HT1080 (cell line): ENCODE measurements around the gene PHF8. TPM values are rescaled to one million over a fixed set of nuclear protein-coding genes. Genes with fewer than 3 reads are reported as not detected.

Experiments used
- DNase-seq: peaks from one replicate; pipeline ENCODE4 v3.0.0-alpha.2; 2015; ENCODE audit warnings: low read depth
- polyA plus RNA-seq, 2 experiments: library from polyadenylated mRNA; depleted of rRNA; stranded (reverse); fragments of >200 nt; gene quantifications; 2 replicates each; pipeline ENCODE4 v1.2.3, GENCODE V29; 2015
- total RNA-seq: library from RNA; depleted of rRNA; stranded (reverse); fragments of >200 nt; shearing (Covaris generic); gene quantifications from 2 replicates; pipeline ENCODE4 v1.2.3, GENCODE V29; 2014; rRNA removed

Gene PHF8
- 9.3 and 12.8 TPM in 2 replicates for total RNA-seq
- polyA plus RNA-seq (2015; cell fraction: cytosol; rRNA removed) = 6.6 and 9.0 TPM in 2 replicates
- 25.1 and 28.9 TPM in 2 replicates for polyA plus RNA-seq (2015; cell fraction: nucleus; rRNA removed)

- peak; percentile 96 for DNase-seq
These were observed at the start of gene PHF8 for GRCh38 chrX:54044126-54044876. Gene PHF8 (minus strand): TSS chrX:54044473. CDS start chrX:54042728, 1,745 bp downstream.

GRCh38 chrX:54093571-54093970 lies 49.3 kb upstream of the PHF8 start:
- no peak for DNase-seq

- DNase-seq = no peak
These were observed 48.9 kb upstream of the PHF8 start for GRCh38 chrX:54093159-54093558.

GRCh38 chrX:54090880-54091279 lies 46.6 kb upstream of the PHF8 start:
- no peak for DNase-seq

GRCh38 chrX:54089191-54089590 lies 44.9 kb upstream of the PHF8 start:
- no peak for DNase-seq

GRCh38 chrX:54087661-54088060 lies 43.4 kb upstream of the PHF8 start:
- DNase-seq = no peak

- peak; percentile 10 for DNase-seq
These were observed 41.4 kb upstream of the PHF8 start for GRCh38 chrX:54085666-54086065.

- peak; percentile 54 for DNase-seq
These were observed 32.6 kb upstream of the PHF8 start for GRCh38 chrX:54076903-54077302.

- no peak for DNase-seq
These were observed 30.6 kb upstream of the PHF8 start for GRCh38 chrX:54074826-54075225.

- DNase-seq = no peak
These were observed 23.5 kb upstream of the PHF8 start for GRCh38 chrX:54067766-54068165.

GRCh38 chrX:54066841-54067240 lies 22.6 kb upstream of the PHF8 start:
- DNase-seq = no peak

GRCh38 chrX:54064564-54064963 lies 20.3 kb upstream of the PHF8 start:
- DNase-seq = no peak

GRCh38 chrX:54063361-54063760 lies 19.1 kb upstream of the PHF8 start:
- DNase-seq = no peak

GRCh38 chrX:54049801-54050200 lies 5.5 kb upstream of the PHF8 start:
- DNase-seq = no peak

GRCh38 chrX:54048412-54048811 lies 4.1 kb upstream of the PHF8 start:
- DNase-seq = no peak

GRCh38 chrX:54045563-54046228 lies 1.4 kb upstream of the PHF8 start:
- DNase-seq = no peak

GRCh38 chrX:54044877-54045338 lies 635 bp upstream of the PHF8 start:
- DNase-seq = no peak

GRCh38 chrX:54043541-54044125 lies 640 bp downstream of the PHF8 start:
- peak; percentile 0 for DNase-seq

- no peak for DNase-seq
These were observed 1.2 kb downstream of the PHF8 start for GRCh38 chrX:54043056-54043455.

GRCh38 chrX:54042609-54043021 lies 1.7 kb downstream of the PHF8 start:
- peak; percentile 60 for DNase-seq

- no peak for DNase-seq
These were observed 13.9 kb downstream of the PHF8 start for GRCh38 chrX:54030329-54030728.

GRCh38 chrX:54029529-54030143 lies 14.6 kb downstream of the PHF8 start:
- no peak for DNase-seq
